OCI-LY7 (cell line): ENCODE data around the gene SLX1A. TPM values are rescaled to one million over a fixed set of nuclear protein-coding genes. Genes with fewer than 3 reads are reported as not detected.
"Not testable (repeated sequence)": the region's sequence is repeated elsewhere in the genome, so short reads cannot be mapped to it uniquely, and the experiment has no call there.

Experiments
- BruUV-seq: library from RNA; stranded (reverse); fragments of 400-500 nt; replicated peaks from 2 replicates; lab custom pipeline; 2021; lab: Mats Ljungman, UMichigan
- CTCF ChIA-PET: fragments of 300-600 bp; sonication (Branson Sonifier 250); formaldehyde crosslinking; loops from one replicate; lab custom pipeline; 2022; ENCODE audit warnings: antibody characterized with exemption; ENCODE audit not compliant: unreplicated experiment; lab: Charles Lee
- POLR2A ChIA-PET: fragments of 300-600 bp; sonication (Branson Sonifier 250); formaldehyde crosslinking; loops from one replicate; lab custom pipeline; 2022; ENCODE audit warnings: antibody characterized with exemption; lab: Charles Lee
- DNase-seq: peaks from one replicate; pipeline ENCODE4 v3.0.0-alpha.2; 2015; ENCODE audit warnings: low spot score
- H2AFZ ChIP-seq: fragments of 200-600 bp; sonication (generic), shearing (Covaris generic); 2 replicates; pipeline ENCODE4 v1.6.1; 2014; ENCODE audit warnings: mild to moderate bottlenecking, antibody characterized with exemption, low read length, moderate library complexity
- H3K27ac ChIP-seq: fragments of 200-600 bp; sonication (generic); 2 replicates; pipeline ENCODE4 v1.5.1; 2014; ENCODE audit warnings: mixed run types, low read depth, mild to moderate bottlenecking, moderate library complexity, low read length, inconsistent platforms; ENCODE audit not compliant: poor library complexity, severe bottlenecking
- H3K36me3 ChIP-seq: fragments of 200-600 bp; sonication (generic); 2 replicates; pipeline ENCODE4 v1.6.1; 2014; ENCODE audit warnings: mild to moderate bottlenecking, antibody characterized with exemption, low read length, moderate library complexity, mixed read lengths; ENCODE audit not compliant: insufficient read depth
- H3K4me1 ChIP-seq: fragments of 200-600 bp; sonication (generic); 2 replicates; pipeline ENCODE4 v1.5.1; 2014; ENCODE audit warnings: mild to moderate bottlenecking, low read length; ENCODE audit not compliant: insufficient read depth, poor library complexity, severe bottlenecking
- H3K4me2 ChIP-seq: fragments of 200-600 bp; sonication (generic); 2 replicates; pipeline ENCODE4 v1.6.1; 2014; ENCODE audit warnings: mild to moderate bottlenecking, low read length
- H3K4me3 ChIP-seq: fragments of 200-600 bp; sonication (generic); 2 replicates; pipeline ENCODE4 v1.5.1; 2014; ENCODE audit warnings: mild to moderate bottlenecking, low read depth, low read length; ENCODE audit not compliant: poor library complexity, severe bottlenecking
- H3K79me2 ChIP-seq: fragments of 200-600 bp; sonication (generic); 2 replicates; pipeline ENCODE4 v1.6.1; 2016; ENCODE audit warnings: low read depth, mild to moderate bottlenecking, low read length, moderate library complexity, mixed read lengths; ENCODE audit not compliant: insufficient read depth
- H3K9me2 ChIP-seq: fragments of 200-600 bp; sonication (generic); 2 replicates; pipeline ENCODE4 v1.6.1; 2016; ENCODE audit warnings: mild to moderate bottlenecking, low read length, mixed read lengths; ENCODE audit not compliant: insufficient read depth
- H3K9me3 ChIP-seq: fragments of 200-600 bp; sonication (generic); 2 replicates; pipeline ENCODE4 v1.6.1; 2014; ENCODE audit warnings: mild to moderate bottlenecking, mixed run types, low read length, mixed read lengths
- H4K20me1 ChIP-seq: fragments of 200-600 bp; sonication (generic); 2 replicates; pipeline ENCODE4 v1.6.1; 2014; ENCODE audit warnings: mild to moderate bottlenecking, antibody characterized with exemption, low read length, moderate library complexity, mixed read lengths; ENCODE audit not compliant: insufficient read depth
- intact Hi-C: fragments of 100-400 bp; cut with micrococcal nuclease; formaldehyde crosslinking; loops from one replicate; pipeline ENCODE4 v1.10.0; 2022; ENCODE audit not compliant: unreplicated experiment
- small RNA-seq: library from RNA; depleted of rRNA; stranded (forward); fragments of <200 nt; gene quantifications from one replicate; pipeline ENCODE3, GENCODE V24; 2014
- total RNA-seq, 2 experiments: library from RNA; depleted of rRNA in 1 of 2; stranded (reverse); fragments of >200 nt in 1 of 2; shearing (Covaris generic) in 1 of 2; gene quantifications; 2 replicates each; pipeline ENCODE4 v1.2.3, GENCODE V29; 2014 to 2022

SLX1A gene
- total RNA-seq, 2 experiments from 2014 or later = 81.9 to 84.1 TPM

- CTCF ChIA-PET, H3K36me3 ChIP-seq, H3K27ac ChIP-seq, H4K20me1 ChIP-seq, H3K9me2 ChIP-seq, H3K4me2 ChIP-seq, H2AFZ ChIP-seq, DNase-seq, H3K79me2 ChIP-seq, BruUV-seq, H3K9me3 ChIP-seq, H3K4me1 ChIP-seq, intact Hi-C loops, H3K4me3 ChIP-seq, POLR2A ChIA-PET: not testable (repeated sequence)
Measured at GRCh38 chr16:30211414-30211813, 17.7 kb downstream of the SLX1A start.

- H3K9me2 ChIP-seq, H3K9me3 ChIP-seq, DNase-seq, CTCF ChIA-PET, H3K79me2 ChIP-seq, H3K36me3 ChIP-seq, H4K20me1 ChIP-seq, H3K27ac ChIP-seq, H3K4me3 ChIP-seq, H3K4me2 ChIP-seq, BruUV-seq, intact Hi-C loops, H2AFZ ChIP-seq, POLR2A ChIA-PET, H3K4me1 ChIP-seq: not testable (repeated sequence)
Measured at GRCh38 chr16:30217082-30217481, 23.4 kb downstream of the SLX1A start.

Small RNAs within 50 kb of the gene (small RNA-seq; reads per million reads assigned to genes)
- gene AC106782.4 = not detected

Other genes with a start within 250 kb of the SLX1A start
- gene TMEM219, start 231.8 kb upstream of the SLX1A start, total RNA-seq (2014; rRNA removed; shearing (Covaris generic)) = 75.7 and 94.1 TPM in 2 replicates
- gene TMEM219, start 231.8 kb upstream of the SLX1A start, total RNA-seq (2022) = 82.9 and 88.6 TPM in 2 replicates
- 31.7 and 33.3 TPM in 2 replicates for gene TAOK2, start 220.0 kb upstream of the SLX1A start, total RNA-seq (2014; rRNA removed; shearing (Covaris generic))
- gene TAOK2, start 220.0 kb upstream of the SLX1A start, total RNA-seq (2022) = 45.0 and 46.8 TPM in 2 replicates
- gene HIRIP3, start 198.3 kb upstream of the SLX1A start, total RNA-seq (2014; rRNA removed; shearing (Covaris generic)) = 54.4 and 60.4 TPM in 2 replicates
- 43.2 and 52.3 TPM in 2 replicates for gene HIRIP3, start 198.3 kb upstream of the SLX1A start, total RNA-seq (2022)
- 88.0 and 94.7 TPM in 2 replicates for gene INO80E, start 197.6 kb upstream of the SLX1A start, total RNA-seq (2014; rRNA removed; shearing (Covaris generic))
- 129 and 140 TPM in 2 replicates for gene INO80E, start 197.6 kb upstream of the SLX1A start, total RNA-seq (2022)
- gene DOC2A, start 182.8 kb upstream of the SLX1A start, total RNA-seq (2014; rRNA removed; shearing (Covaris generic)) = not detected in 2 replicates
- gene DOC2A, start 182.8 kb upstream of the SLX1A start, total RNA-seq (2022) = 0.31 and 0.91 TPM in 2 replicates
- gene C16orf92, start 170.7 kb upstream of the SLX1A start, total RNA-seq (2014; rRNA removed; shearing (Covaris generic)) = not detected in 2 replicates
- gene C16orf92, start 170.7 kb upstream of the SLX1A start, total RNA-seq (2022) = not detected in 2 replicates
- 2.6 and 4.3 TPM in 2 replicates for gene TLCD3B, start 162.6 kb upstream of the SLX1A start, total RNA-seq (2014; rRNA removed; shearing (Covaris generic))
- gene TLCD3B, start 162.6 kb upstream of the SLX1A start, total RNA-seq (2022) = 17.6 and 21.3 TPM in 2 replicates
- gene ALDOA, start 128.1 kb upstream of the SLX1A start, total RNA-seq (2014; rRNA removed; shearing (Covaris generic)) = 646 and 809 TPM in 2 replicates
- 811 and 1,029 TPM in 2 replicates for gene ALDOA, start 128.1 kb upstream of the SLX1A start, total RNA-seq (2022)
- gene PPP4C, start 117.9 kb upstream of the SLX1A start, total RNA-seq (2014; rRNA removed; shearing (Covaris generic)) = 137 and 144 TPM in 2 replicates
- gene PPP4C, start 117.9 kb upstream of the SLX1A start, total RNA-seq (2022) = 124 and 130 TPM in 2 replicates
- 0.77 and 1.4 TPM in 2 replicates for gene TBX6, start 102.0 kb upstream of the SLX1A start, total RNA-seq (2014; rRNA removed; shearing (Covaris generic))
- gene TBX6, start 102.0 kb upstream of the SLX1A start, total RNA-seq (2022) = 3.7 and 4.5 TPM in 2 replicates
- 17.5 and 18.6 TPM in 2 replicates for gene YPEL3, start 97.7 kb upstream of the SLX1A start, total RNA-seq (2014; rRNA removed; shearing (Covaris generic))
- gene YPEL3, start 97.7 kb upstream of the SLX1A start, total RNA-seq (2022) = 34.5 and 50.6 TPM in 2 replicates
- gene GDPD3, start 80.3 kb upstream of the SLX1A start, total RNA-seq (2014; rRNA removed; shearing (Covaris generic)) = 1.8 and 2.0 TPM in 2 replicates
- gene GDPD3, start 80.3 kb upstream of the SLX1A start, total RNA-seq (2022) = 5.0 and 5.2 TPM in 2 replicates
- gene MAPK3, start 70.7 kb upstream of the SLX1A start, total RNA-seq (2014; rRNA removed; shearing (Covaris generic)) = 9.9 and 25.3 TPM in 2 replicates
- 30.1 and 34.6 TPM in 2 replicates for gene MAPK3, start 70.7 kb upstream of the SLX1A start, total RNA-seq (2022)
- 351 and 394 TPM in 2 replicates for gene CORO1A, start 10.3 kb upstream of the SLX1A start, total RNA-seq (2014; rRNA removed; shearing (Covaris generic))
- gene CORO1A, start 10.3 kb upstream of the SLX1A start, total RNA-seq (2022) = 524 and 567 TPM in 2 replicates
- 73.1 and 119 TPM in 2 replicates for gene BOLA2B, start 209 bp upstream of the SLX1A start, total RNA-seq (2014; rRNA removed; shearing (Covaris generic))
- gene BOLA2B, start 209 bp upstream of the SLX1A start, total RNA-seq (2022) = 169 and 179 TPM in 2 replicates
- 3.8 and 7.9 TPM in 2 replicates for gene SULT1A3, start 5.4 kb downstream of the SLX1A start, total RNA-seq (2014; rRNA removed; shearing (Covaris generic))
- gene SULT1A3, start 5.4 kb downstream of the SLX1A start, total RNA-seq (2022) = 30.1 and 31.7 TPM in 2 replicates
- 2.9 and 10.2 TPM in 2 replicates for gene NPIPB13, start 54.6 kb downstream of the SLX1A start, total RNA-seq (2014; rRNA removed; shearing (Covaris generic))
- 50.5 and 51.4 TPM in 2 replicates for gene NPIPB13, start 54.6 kb downstream of the SLX1A start, total RNA-seq (2022)
- gene CD2BP2, start 161.4 kb downstream of the SLX1A start, total RNA-seq (2014; rRNA removed; shearing (Covaris generic)) = 69.2 and 94.7 TPM in 2 replicates
- gene CD2BP2, start 161.4 kb downstream of the SLX1A start, total RNA-seq (2022) = 87.8 and 111 TPM in 2 replicates
- 38.6 and 44.9 TPM in 2 replicates for gene TBC1D10B, start 176.6 kb downstream of the SLX1A start, total RNA-seq (2014; rRNA removed; shearing (Covaris generic))
- 74.8 and 78.6 TPM in 2 replicates for gene TBC1D10B, start 176.6 kb downstream of the SLX1A start, total RNA-seq (2022)
- gene MYL11, start 180.9 kb downstream of the SLX1A start, total RNA-seq (2014; rRNA removed; shearing (Covaris generic)) = 3.2 and 3.3 TPM in 2 replicates
- 1.7 and 3.9 TPM in 2 replicates for gene MYL11, start 180.9 kb downstream of the SLX1A start, total RNA-seq (2022)
- gene SEPTIN1, start 188.7 kb downstream of the SLX1A start, total RNA-seq (2014; rRNA removed; shearing (Covaris generic)) = 126 and 133 TPM in 2 replicates
- 171 and 181 TPM in 2 replicates for gene SEPTIN1, start 188.7 kb downstream of the SLX1A start, total RNA-seq (2022)
- gene ZNF48, start 201.5 kb downstream of the SLX1A start, total RNA-seq (2014; rRNA removed; shearing (Covaris generic)) = 15.7 and 18.8 TPM in 2 replicates
- 16.4 and 17.3 TPM in 2 replicates for gene ZNF48, start 201.5 kb downstream of the SLX1A start, total RNA-seq (2022)
- 6.4 and 11.3 TPM in 2 replicates for gene ZNF771, start 213.7 kb downstream of the SLX1A start, total RNA-seq (2014; rRNA removed; shearing (Covaris generic))
- gene ZNF771, start 213.7 kb downstream of the SLX1A start, total RNA-seq (2022) = 9.2 and 10.8 TPM in 2 replicates
- 90.2 and 92.5 TPM in 2 replicates for gene DCTPP1, start 236.2 kb downstream of the SLX1A start, total RNA-seq (2014; rRNA removed; shearing (Covaris generic))
- gene DCTPP1, start 236.2 kb downstream of the SLX1A start, total RNA-seq (2022) = 80.0 and 93.8 TPM in 2 replicates